ENCODE data around the gene SFMBT2.

- no peak for TF ChIP-seq CTCF (IDR thresholded peaks at IDR 0.05)
- TF ChIP-seq POLR2A (IDR thresholded peaks at IDR 0.05), result no peak
Measured at GRCh38 chr10:7362471-7362870, 48.4 kb downstream of the SFMBT2 start.

Measured in body of pancreas (tissue), 4 donors.